ENCODE data around the gene SIDT1.

SIDT1 gene

GRCh38 chr3:113521981-113522380, 10.4 kb upstream of the SIDT1 start:
- Histone ChIP-seq H4K20me1 (ENCODE audit: insufficient read depth) (no peaks in the 10 kb centered on the region), H3K9ac (no peak overlapping the region), H3K27ac (no peak overlapping the region), H3K4me2 (no peak overlapping the region), H3K4me3 (IDR thresholded peaks at IDR 0.05; ENCODE audit: insufficient read depth, low read depth, low read length) (no peak overlapping the region), H3K79me2 (ENCODE audit: insufficient read depth, low read depth) (no peaks in the 10 kb centered on the region), H3K36me3 (ENCODE audit: insufficient read depth) (no peaks in the 10 kb centered on the region), H3K27me3 (ENCODE audit: insufficient read depth, low read depth) (no peaks in the 10 kb centered on the region), H3K4me1 (ENCODE audit: low read depth, poor library complexity, severe bottlenecking) (no peaks in the 10 kb centered on the region), H2AFZ (ENCODE audit: low read depth) (no peak overlapping the region)
- TF ChIP-seq CTCF (conservative IDR thresholded peaks at IDR 0.05; ENCODE audit: low read depth, low read length), result no peak

GRCh38 chr3:113523241-113523640, 9.1 kb upstream of the SIDT1 start:
- no peaks in the 10 kb centered on the region for H3K27me3 ChIP-seq (ENCODE audit: insufficient read depth, low read depth)

GRCh38 chr3:113532698-113533533, 561 bp downstream of the SIDT1 start:
- H3K79me2 ChIP-seq (ENCODE audit: insufficient read depth, low read depth), result no peaks in the 10 kb centered on the region
- peak overlapping the region; percentile 31 for H3K27ac ChIP-seq
- H4K20me1 ChIP-seq (ENCODE audit: insufficient read depth), result no peaks in the 10 kb centered on the region
- peak overlapping the region; percentile 43; the same call in 1 of the 2 replicates for H3K9ac ChIP-seq
- peak overlapping the region; percentile 80 for H3K4me2 ChIP-seq
- H3K4me1 ChIP-seq (ENCODE audit: low read depth, poor library complexity, severe bottlenecking), result peaks cover 11% of the 10 kb centered on the region
- no peaks in the 10 kb centered on the region for H3K36me3 ChIP-seq (ENCODE audit: insufficient read depth)
- H2AFZ ChIP-seq (ENCODE audit: low read depth), result peak overlapping the region; percentile 96
- peak overlapping the region; percentile 89 for H3K4me3 ChIP-seq (IDR thresholded peaks at IDR 0.05; ENCODE audit: insufficient read depth, low read depth, low read length)
- no peak for TF ChIP-seq CTCF (conservative IDR thresholded peaks at IDR 0.05; ENCODE audit: low read depth, low read length)
- no peaks in the 10 kb centered on the region; the same call in 1 of the 2 replicates for H3K27me3 ChIP-seq (ENCODE audit: insufficient read depth, low read depth)

More at GRCh38 chr3:113523241-113523640, 9.1 kb upstream of the SIDT1 start:
- no peak overlapping the region for H2AFZ ChIP-seq (ENCODE audit: low read depth)
- TF ChIP-seq CTCF (conservative IDR thresholded peaks at IDR 0.05; ENCODE audit: low read depth, low read length), result no peak
- H3K9ac ChIP-seq, result no peak overlapping the region
- H3K4me1 ChIP-seq (ENCODE audit: low read depth, poor library complexity, severe bottlenecking), result no peaks in the 10 kb centered on the region
- no peaks in the 10 kb centered on the region for H3K36me3 ChIP-seq (ENCODE audit: insufficient read depth)
- no peak overlapping the region for H3K4me2 ChIP-seq
- H3K4me3 ChIP-seq (IDR thresholded peaks at IDR 0.05; ENCODE audit: insufficient read depth, low read depth, low read length), result no peak overlapping the region
- H4K20me1 ChIP-seq (ENCODE audit: insufficient read depth), result no peaks in the 10 kb centered on the region
- no peak overlapping the region for H3K27ac ChIP-seq
- no peaks in the 10 kb centered on the region for H3K79me2 ChIP-seq (ENCODE audit: insufficient read depth, low read depth)

GRCh38 chr3:113533534-113533892, 1.2 kb downstream of the SIDT1 start:
- Histone ChIP-seq H3K4me1 (ENCODE audit: low read depth, poor library complexity, severe bottlenecking) (peaks cover 11% of the 10 kb centered on the region), H2AFZ (ENCODE audit: low read depth) (no peak overlapping the region), H3K27ac (no peak overlapping the region), H3K9ac (no peak overlapping the region), H4K20me1 (ENCODE audit: insufficient read depth) (no peaks in the 10 kb centered on the region), H3K36me3 (ENCODE audit: insufficient read depth) (no peaks in the 10 kb centered on the region), H3K79me2 (ENCODE audit: insufficient read depth, low read depth) (no peaks in the 10 kb centered on the region), H3K4me3 (IDR thresholded peaks at IDR 0.05; ENCODE audit: insufficient read depth, low read depth, low read length) (no peak overlapping the region), H3K27me3 (ENCODE audit: insufficient read depth, low read depth) (no peaks in the 10 kb centered on the region; the same call in 1 of the 2 replicates), H3K4me2 (no peak overlapping the region)
- no peak for TF ChIP-seq CTCF (conservative IDR thresholded peaks at IDR 0.05; ENCODE audit: low read depth, low read length)
